Peyer's patch (tissue), 4 donors: ENCODE measurements around the gene SPRED2.

Source experiments
- POLR2A ChIP-seq, 2 donors: fragments of 450-650 bp; IDR thresholded peaks; one replicate each; pipeline ENCODE4 v1.5.1; 2017; ENCODE audit warnings: antibody characterized with exemption in 2 of 2, mild to moderate bottlenecking in 2 of 2, moderate library complexity in 2 of 2
- TF ChIP-seq, protein P1 (sequence below), 6 experiments: fragments of 450-650 bp in 4 of 6; fragments of 200-600 bp in 2 of 6; sonication (generic) in 1 of 6; IDR thresholded peaks; one replicate each; pipeline ENCODE4 v1.5.1; 2017 to 2019; ENCODE audit warnings: antibody characterized with exemption in 6 of 6, mild to moderate bottlenecking in 3 of 6, moderate library complexity in 1 of 6

DNA sequence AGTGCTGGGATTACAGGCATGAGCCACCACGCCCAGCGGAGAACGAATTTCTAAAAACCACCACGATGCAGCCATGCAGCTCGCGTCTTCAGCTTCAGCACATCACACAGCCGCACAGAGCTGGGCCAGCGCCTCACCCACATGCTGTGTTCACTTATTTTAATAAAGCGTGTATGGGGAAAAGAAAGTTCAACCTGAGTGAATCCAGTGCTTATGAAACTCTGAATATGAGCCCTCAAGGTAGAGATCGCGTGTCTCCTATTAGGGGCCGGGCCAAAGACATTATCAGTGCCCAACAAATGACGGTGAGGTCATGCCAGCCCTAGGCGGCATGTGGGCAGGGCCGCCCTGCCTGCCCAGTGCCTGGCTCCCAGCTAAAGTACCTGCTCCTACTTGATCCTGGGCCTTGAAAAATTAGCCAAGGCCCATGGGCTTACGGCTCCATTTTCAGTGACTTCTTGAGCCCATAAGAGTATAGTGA lies 44.3 kb downstream of the SPRED2 start:
- TF ChIP-seq, protein P1, sequence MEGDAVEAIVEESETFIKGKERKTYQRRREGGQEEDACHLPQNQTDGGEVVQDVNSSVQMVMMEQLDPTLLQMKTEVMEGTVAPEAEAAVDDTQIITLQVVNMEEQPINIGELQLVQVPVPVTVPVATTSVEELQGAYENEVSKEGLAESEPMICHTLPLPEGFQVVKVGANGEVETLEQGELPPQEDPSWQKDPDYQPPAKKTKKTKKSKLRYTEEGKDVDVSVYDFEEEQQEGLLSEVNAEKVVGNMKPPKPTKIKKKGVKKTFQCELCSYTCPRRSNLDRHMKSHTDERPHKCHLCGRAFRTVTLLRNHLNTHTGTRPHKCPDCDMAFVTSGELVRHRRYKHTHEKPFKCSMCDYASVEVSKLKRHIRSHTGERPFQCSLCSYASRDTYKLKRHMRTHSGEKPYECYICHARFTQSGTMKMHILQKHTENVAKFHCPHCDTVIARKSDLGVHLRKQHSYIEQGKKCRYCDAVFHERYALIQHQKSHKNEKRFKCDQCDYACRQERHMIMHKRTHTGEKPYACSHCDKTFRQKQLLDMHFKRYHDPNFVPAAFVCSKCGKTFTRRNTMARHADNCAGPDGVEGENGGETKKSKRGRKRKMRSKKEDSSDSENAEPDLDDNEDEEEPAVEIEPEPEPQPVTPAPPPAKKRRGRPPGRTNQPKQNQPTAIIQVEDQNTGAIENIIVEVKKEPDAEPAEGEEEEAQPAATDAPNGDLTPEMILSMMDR (IDR thresholded peaks at IDR 0.05) = no peak
- no peak for TF ChIP-seq POLR2A (IDR thresholded peaks at IDR 0.05)
